CD4-positive, alpha-beta T cell treated with Interleukin-6 at 100 ng/mL for 8 hours (primary cell): ENCODE results near the gene COL20A1.
"Not testable (repeated sequence)": the region's sequence is repeated elsewhere in the genome, so short reads cannot be mapped to it uniquely, and the experiment has no call there.

Source experiments
- DNase-seq: peaks from one replicate; pipeline ENCODE4 v3.0.0-alpha.2; 2020; ENCODE audit warnings: mixed read lengths, low spot score

The COL20A1 gene

GRCh38 chr20:63376283-63377250 is 83.6 kb downstream of the COL20A1 start:
- DNase-seq = no peak

- no peak for DNase-seq
These were observed 84.4 kb downstream of the COL20A1 start for GRCh38 chr20:63377256-63377941.

GRCh38 chr20:63377951-63378381 is 85.0 kb downstream of the COL20A1 start:
- DNase-seq = no peak

GRCh38 chr20:63378626-63379025 is 85.6 kb downstream of the COL20A1 start:
- DNase-seq = no peak

- no peak for DNase-seq
These were observed 86.3 kb downstream of the COL20A1 start for GRCh38 chr20:63379296-63379695.

GRCh38 chr20:63379872-63380271 is 86.9 kb downstream of the COL20A1 start:
- DNase-seq = not testable (repeated sequence)

GRCh38 chr20:63380346-63380870 is 87.4 kb downstream of the COL20A1 start:
- no peak for DNase-seq

GRCh38 chr20:63381781-63382431 is 88.9 kb downstream of the COL20A1 start:
- DNase-seq = peak; percentile 14

- no peak for DNase-seq
These were observed 89.7 kb downstream of the COL20A1 start for GRCh38 chr20:63382551-63383300.

GRCh38 chr20:63383556-63383955 is 90.6 kb downstream of the COL20A1 start:
- DNase-seq = no peak

- no peak for DNase-seq
These were observed 91.3 kb downstream of the COL20A1 start for GRCh38 chr20:63384336-63384735.
